K562 (cell line): ENCODE data around the gene PPT1. TPM values are rescaled to one million over a fixed set of nuclear protein-coding genes. Genes with fewer than 3 reads are reported as not detected.
A peak's percentile ranks its signal among the peaks of the same experiment; 100 is the strongest.

Source experiments
- ATAC-seq: fragments of 200-7000 bp; cut with Tn5 transposase; 3 replicates; pipeline ENCODE4 v1.9.1; 2020; ENCODE audit warnings: moderate library complexity
- BruUV-seq: library from RNA; stranded (reverse); fragments of 400-500 nt; replicated peaks from 2 replicates; lab custom pipeline; 2021; lab: Mats Ljungman, UMichigan
- CTCF ChIA-PET: fragments of 300-600 bp; formaldehyde crosslinking; extraction: SDS; loops from one replicate; lab custom pipeline; 2021; ENCODE audit warnings: low intra/inter-chr PET ratio; lab: Yijun Ruan, JAX
- POLR2A ChIA-PET: fragments of 300-600, 350-650 bp; sonication (Branson Sonifier 250); formaldehyde crosslinking; extraction: SDS; loops from one replicate; lab custom pipeline; 2021; ENCODE audit warnings: antibody characterized with exemption, inconsistent platforms; lab: Yijun Ruan, JAX
- DNase-seq, 4 experiments: peaks; one replicate each; pipeline versions ENCODE4 v3.0.0 to v3.0.0-alpha.2; 2011 to 2018; ENCODE audit warnings: low spot score in 3 of 4, mixed read lengths in 3 of 4; ENCODE audit errors: extremely low read depth in 1 of 4
- FAIRE-seq: peaks from 2 replicates; lab custom pipeline; 2011; peaks lifted over from hg19 to GRCh38; lab: Jason Lieb, UNC
- H2AFZ ChIP-seq: 2 replicates; pipeline ENCODE4 v1.6.0; 2011; ENCODE audit warnings: low read depth, low read length, control low read depth, inconsistent platforms
- H3K27ac ChIP-seq: fragments of 200-600 bp; 3 replicates; pipeline ENCODE4 v1.8.0; 2011; ENCODE audit warnings: low read depth, mild to moderate bottlenecking, control low read depth, inconsistent platforms, low read length, moderate library complexity, mixed read lengths; ENCODE audit errors: extremely low read depth
- H3K27me3 ChIP-seq, 2 experiments: fragments of 300-600 bp in 1 of 2; 2 replicates in 1 of 2; 3 replicates in 1 of 2; pipeline versions ENCODE4 v1.6.0 to v1.8.0; 2011; ENCODE audit warnings: inconsistent platforms in 2 of 2, low read length in 2 of 2, mild to moderate bottlenecking in 1 of 2, mixed read lengths in 1 of 2, moderate library complexity in 1 of 2; ENCODE audit not compliant: control insufficient read depth in 2 of 2, insufficient read depth in 2 of 2
- H3K36me3 ChIP-seq: fragments of 300-600 bp; 3 replicates; pipeline ENCODE4 v1.8.0; 2011; ENCODE audit warnings: mild to moderate bottlenecking, low read length, inconsistent platforms; ENCODE audit not compliant: control insufficient read depth, insufficient read depth
- H3K4me1 ChIP-seq, 2 experiments: fragments of 200-600 bp in 1 of 2; replicated peaks in 1 of 2; 2 replicates in 1 of 2; 3 replicates in 1 of 2; pipeline versions ENCODE4 v1.5.1 to v1.8.0; 2011; ENCODE audit warnings: inconsistent platforms in 2 of 2, low read length in 2 of 2, mild to moderate bottlenecking in 1 of 2, mixed read lengths in 1 of 2, moderate library complexity in 1 of 2; ENCODE audit not compliant: control insufficient read depth in 2 of 2, insufficient read depth in 2 of 2
- H3K4me2 ChIP-seq: 2 replicates; pipeline ENCODE4 v1.6.1; 2011; ENCODE audit warnings: low read length, control low read depth, inconsistent platforms, mixed read lengths; ENCODE audit not compliant: insufficient read depth
- H3K4me3 ChIP-seq: fragments of 200-600 bp; sonication (generic), shearing (Covaris generic); 2 replicates; pipeline ENCODE4 v1.5.1; 2016; ENCODE audit warnings: control low read depth, inconsistent platforms
- H3K79me2 ChIP-seq: fragments of 200-600 bp; 3 replicates; pipeline ENCODE4 v1.8.0; 2011; ENCODE audit warnings: low read length, inconsistent platforms; ENCODE audit not compliant: control insufficient read depth, insufficient read depth
- H3K9ac ChIP-seq, 2 experiments: 2 replicates each; pipeline versions ENCODE4 v1.6.0 to v1.6.1; 2011; ENCODE audit warnings: low read depth in 2 of 2, low read length in 2 of 2, control low read depth in 1 of 2, inconsistent platforms in 1 of 2, mild to moderate bottlenecking in 1 of 2, mixed read lengths in 1 of 2; ENCODE audit not compliant: insufficient read depth in 1 of 2
- H3K9me1 ChIP-seq: one replicate; pipeline ENCODE4 v1.6.0; 2011; ENCODE audit warnings: inconsistent platforms, mild to moderate bottlenecking, low read length, moderate library complexity; ENCODE audit not compliant: control insufficient read depth, insufficient read depth
- H3K9me3 ChIP-seq: replicated peaks from 2 replicates; pipeline ENCODE4 v1.5.1; 2011; ENCODE audit warnings: low read depth, low read length, inconsistent platforms; ENCODE audit not compliant: control insufficient read depth, insufficient read depth
- H4K20me1 ChIP-seq: replicated peaks from 2 replicates; pipeline ENCODE4 v1.6.1; 2011; ENCODE audit warnings: low read length, inconsistent platforms, mixed read lengths; ENCODE audit not compliant: control insufficient read depth, insufficient read depth
- ARID4B ChIP-seq: sonication (generic); formaldehyde crosslinking; IDR thresholded peaks from 2 replicates; pipeline ENCODE4 v1.8.0; 2022; ENCODE audit warnings: mild to moderate bottlenecking, missing genetic modification reagents
- CREB1 ChIP-seq, 2 experiments: sonication (generic) in 1 of 2; formaldehyde crosslinking in 1 of 2; IDR thresholded peaks; 2 replicates each; pipeline versions ENCODE4 v1.6.1 to v1.8.0; 2012 to 2022; ENCODE audit warnings: inconsistent platforms in 1 of 2, mild to moderate bottlenecking in 1 of 2, missing genetic modification reagents in 1 of 2, moderate library complexity in 1 of 2
- STAT5B ChIP-seq: fragments of 250-450 bp; sonication (Bioruptor Pico); IDR thresholded peaks from 2 replicates; pipeline ENCODE4 v1.8.0; 2021; ENCODE audit warnings: mild to moderate bottlenecking, inconsistent platforms
- WGBS: fragments of 100-300 bp; shearing (Covaris generic); methylation state at CpG from one replicate; pipeline ENCODE4 v1.1.6; 2016; ENCODE audit warnings: low coverage, mixed read lengths; ENCODE audit not compliant: insufficient coverage; ENCODE audit errors: missing lambda C conversion rate; 5-methylcytosine and 5-hydroxymethylcytosine counted together
- in situ Hi-C: fragments of 300-500 bp; cut with MboI; formaldehyde crosslinking; loops from 4 replicates; pipeline ENCODE4 v1.15.0; 2018; ENCODE audit warnings: inconsistent platforms, mixed read lengths
- intact Hi-C: fragments of 100-400 bp; cut with micrococcal nuclease; formaldehyde crosslinking; loops from 2 replicates; pipeline ENCODE4 v1.14.2; 2022
- polyA plus RNA-seq, 8 experiments: library from polyadenylated mRNA; depleted of rRNA in 4 of 8; stranded (reverse) in 5 of 8; unstranded in 3 of 8; fragments of >200 nt; fragmentation: Nextera tagmentation in 2 of 8; fragmentation: Illumina TruSeq in 1 of 8; extraction: Ambion mirVana in 2 of 8; extraction: Trizol in 1 of 8; gene quantifications; 2 replicates each; pipeline versions ENCODE4 v1.2.1 to v1.2.3, GENCODE V29; 2011 to 2014; ENCODE audit warnings: inconsistent platforms in 1 of 8, missing spikeins in 1 of 8
- total RNA-seq, 7 experiments: library from RNA; depleted of rRNA in 6 of 7; stranded (reverse); fragments of >200 nt in 6 of 7; fragmentation: Illumina TruSeq in 2 of 7; extraction: Trizol in 2 of 7; gene quantifications; 2 replicates each; pipeline versions ENCODE4 v1.2.1 to v1.2.3, GENCODE V29; 2011 to 2021; ENCODE audit warnings: low replicate concordance in 1 of 7
- TF ChIP-seq, protein P1 (sequence below): sonication (generic); formaldehyde crosslinking; IDR thresholded peaks from 2 replicates; pipeline ENCODE4 v1.8.0; 2022; ENCODE audit warnings: mild to moderate bottlenecking, missing genetic modification reagents

PPT1 gene
- total and polyA plus RNA-seq, 9 of the 15 experiments (the other 6 are each of a cell fraction or from before 2014, with no cell fraction given) = 72.2 to 285 (median 143) TPM

GRCh38 chr1:40141878-40142535 is 45.0 kb upstream of the PPT1 start:
- no peak for DNase-seq
- Histone ChIP-seq H3K9me3 (no peaks in the 10 kb centered on the region), H4K20me1 (no peaks in the 10 kb centered on the region), H3K27me3 (peaks cover 0 to 3% of the 10 kb centered on the region in 2 experiments; a peak in 2 of 5 replicates), H3K9ac (no peak overlapping the region), H3K4me1 (no peaks in the 10 kb centered on the region), H3K4me2 (no peak overlapping the region), H3K9me1 (no peaks in the 10 kb centered on the region), H3K36me3 (no peaks in the 10 kb centered on the region), H3K27ac (no peak overlapping the region), H3K79me2 (no peaks in the 10 kb centered on the region), H2AFZ (no peak overlapping the region), H3K4me3 (no peak overlapping the region)
- in situ Hi-C loops (no loop called here), intact Hi-C loops (loop anchor here (5.0 kb wide), 2 partner anchors 60 to 705 kb away; no protein-coding TSS in a partner anchor)
- TF ChIP-seq STAT5B (CRISPR knock-in tag) (0 out of 2 replicates have a peak, but pooled peaks have one; percentile 7), ARID4B (CRISPR knock-in tag) (no peak), CREB1 (IDR thresholded peaks at IDR 0.05) (no peak), CREB1 (CRISPR knock-in tag; IDR thresholded peaks at IDR 0.05) (no peak)
- TF ChIP-seq, protein P1, sequence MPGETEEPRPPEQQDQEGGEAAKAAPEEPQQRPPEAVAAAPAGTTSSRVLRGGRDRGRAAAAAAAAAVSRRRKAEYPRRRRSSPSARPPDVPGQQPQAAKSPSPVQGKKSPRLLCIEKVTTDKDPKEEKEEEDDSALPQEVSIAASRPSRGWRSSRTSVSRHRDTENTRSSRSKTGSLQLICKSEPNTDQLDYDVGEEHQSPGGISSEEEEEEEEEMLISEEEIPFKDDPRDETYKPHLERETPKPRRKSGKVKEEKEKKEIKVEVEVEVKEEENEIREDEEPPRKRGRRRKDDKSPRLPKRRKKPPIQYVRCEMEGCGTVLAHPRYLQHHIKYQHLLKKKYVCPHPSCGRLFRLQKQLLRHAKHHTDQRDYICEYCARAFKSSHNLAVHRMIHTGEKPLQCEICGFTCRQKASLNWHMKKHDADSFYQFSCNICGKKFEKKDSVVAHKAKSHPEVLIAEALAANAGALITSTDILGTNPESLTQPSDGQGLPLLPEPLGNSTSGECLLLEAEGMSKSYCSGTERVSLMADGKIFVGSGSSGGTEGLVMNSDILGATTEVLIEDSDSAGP (CRISPR knock-in tag) = no peak
- WGBS = 7% methylated on average over 2 of the region's 2 CpGs
- BruUV-seq = no TSS peak
- FAIRE-seq = no peak
- ChIA-PET POLR2A (interaction anchor here (0.5 to 1.7 kb wide), 4 partner anchors 11 to 263 kb away, joined by 3 to 5 read pairs (median 3); no protein-coding TSS in a partner anchor), CTCF (interaction anchor here (0.5 to 1.1 kb wide), 2 partner anchors 8 to 108 kb away, joined by 3 read pairs; no protein-coding TSS in a partner anchor)
- ATAC-seq = no peak
